HG03103 (cell line): ENCODE measurements around the gene PDZK1IP1.

ENCODE experiments used
- ATAC-seq: cut with Tn5 transposase; IDR thresholded peaks from one replicate; pipeline ENCODE4 v1.9.1; 2021; ENCODE audit warnings: low read depth; ENCODE audit not compliant: unreplicated experiment

PDZK1IP1 gene

GRCh38 chr1:47224676-47225399 is 35.0 kb upstream of the PDZK1IP1 start:
- no peak for ATAC-seq

GRCh38 chr1:47223921-47224675 is 34.3 kb upstream of the PDZK1IP1 start:
- no peak for ATAC-seq

- no peak for ATAC-seq
Observed at GRCh38 chr1:47223174-47223920, 33.5 kb upstream of the PDZK1IP1 start.

- no peak for ATAC-seq
Observed at GRCh38 chr1:47222476-47222875, 32.6 kb upstream of the PDZK1IP1 start.

GRCh38 chr1:47219590-47220220 is 29.9 kb upstream of the PDZK1IP1 start:
- no peak for ATAC-seq

GRCh38 chr1:47219001-47219400 is 29.2 kb upstream of the PDZK1IP1 start:
- no peak for ATAC-seq

- ATAC-seq, result no peak
Observed at GRCh38 chr1:47216278-47217059, 26.6 kb upstream of the PDZK1IP1 start.

- no peak for ATAC-seq
Observed at GRCh38 chr1:47215713-47216112, 25.9 kb upstream of the PDZK1IP1 start.

GRCh38 chr1:47214549-47214948 is 24.7 kb upstream of the PDZK1IP1 start:
- ATAC-seq, result no peak

GRCh38 chr1:47213230-47213963 is 23.6 kb upstream of the PDZK1IP1 start:
- ATAC-seq, result no peak

GRCh38 chr1:47212636-47213229 is 22.9 kb upstream of the PDZK1IP1 start:
- ATAC-seq, result no peak

- ATAC-seq, result no peak
Observed at GRCh38 chr1:47211796-47212269, 22.0 kb upstream of the PDZK1IP1 start.

GRCh38 chr1:47210666-47211065 is 20.8 kb upstream of the PDZK1IP1 start:
- no peak for ATAC-seq

GRCh38 chr1:47209725-47210325 is 20.0 kb upstream of the PDZK1IP1 start:
- ATAC-seq, result no peak

- no peak for ATAC-seq
Observed at GRCh38 chr1:47209091-47209490, 19.3 kb upstream of the PDZK1IP1 start.

- ATAC-seq, result no peak
Observed at GRCh38 chr1:47208374-47208850, 18.6 kb upstream of the PDZK1IP1 start.

- no peak for ATAC-seq
Observed at GRCh38 chr1:47207803-47208373, 18.1 kb upstream of the PDZK1IP1 start.

GRCh38 chr1:47205918-47206317 is 16.1 kb upstream of the PDZK1IP1 start:
- ATAC-seq, result no peak
